SKM-1 treated with dmso at 0.1 percent for 144 hours (cell line): ENCODE data around the gene NCOA6.
"Not testable (repeated sequence)": the region's sequence is repeated elsewhere in the genome, so short reads cannot be mapped to it uniquely, and the experiment has no call there.

Source experiments
- DNase-seq: peaks from one replicate; lab custom pipeline; 2025; ENCODE audit not compliant: unreplicated experiment; lab: John Stamatoyannopoulos, UW

The NCOA6 gene

DNA sequence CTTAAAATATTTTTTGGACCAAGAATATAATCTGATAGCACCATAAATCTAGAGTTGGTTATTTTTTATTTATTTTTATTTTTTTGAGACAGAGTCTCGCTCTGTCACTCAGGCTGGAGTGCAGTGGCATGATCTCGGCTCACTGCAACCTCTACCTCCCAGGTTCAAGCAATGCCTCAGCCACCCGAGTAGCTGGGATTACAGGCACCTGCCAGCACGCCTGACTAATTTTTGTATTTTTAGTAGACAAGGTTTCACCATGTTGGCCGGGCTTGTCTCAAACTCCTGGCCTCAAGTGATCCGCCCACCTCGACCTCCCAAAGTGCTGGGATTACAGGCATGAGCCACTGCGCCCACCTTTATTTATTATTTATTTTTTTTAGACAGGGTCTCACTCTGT lies 45.2 kb downstream of the NCOA6 start:
- DNase-seq = not testable (repeated sequence)

GRCh38 chr20:34776177-34776576 lies 49.3 kb downstream of the NCOA6 start:
- DNase-seq = no peak

GRCh38 chr20:34774886-34775285 lies 50.6 kb downstream of the NCOA6 start:
- DNase-seq = no peak

GRCh38 chr20:34774449-34774848 lies 51.0 kb downstream of the NCOA6 start:
- no peak for DNase-seq

DNA sequence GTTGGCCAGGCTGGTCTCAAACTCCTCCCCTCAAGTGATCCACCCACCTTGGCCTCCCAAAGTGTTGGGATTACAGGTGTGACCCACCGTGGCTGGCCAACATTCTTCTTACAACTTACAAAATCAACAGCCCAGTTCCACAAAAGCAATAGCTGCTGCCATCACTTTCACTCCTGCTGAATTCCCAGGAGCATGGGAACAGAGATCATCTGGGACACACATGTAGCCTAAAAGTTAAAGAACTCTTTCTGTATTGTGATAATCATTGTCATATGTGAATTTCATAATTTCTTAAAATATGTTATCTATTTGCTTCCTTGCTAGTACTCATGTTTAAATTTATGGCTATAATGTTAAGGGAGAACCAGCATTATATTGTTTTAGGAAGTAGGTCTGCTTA lies 51.7 kb downstream of the NCOA6 start:
- no peak for DNase-seq

DNA sequence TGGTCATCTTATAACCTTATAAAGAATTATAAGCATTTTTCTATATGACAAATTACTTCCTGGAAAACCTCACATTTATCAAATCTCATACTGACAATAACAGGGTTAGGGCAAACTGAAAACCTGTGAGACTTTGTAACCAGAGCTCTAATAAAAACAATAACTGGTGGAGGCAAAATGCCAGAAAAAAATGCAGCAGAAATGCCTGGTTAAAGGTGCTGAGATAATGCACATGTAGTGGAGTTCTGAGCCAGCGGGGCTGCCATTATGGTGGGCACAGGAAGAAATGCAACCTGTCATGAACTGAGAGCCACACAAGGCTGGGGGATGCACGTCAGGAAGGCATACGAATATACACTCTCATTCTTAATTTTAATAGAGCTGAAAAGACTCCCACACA lies 53.0 kb downstream of the NCOA6 start:
- DNase-seq = no peak

- DNase-seq = no peak
Measured at GRCh38 chr20:34771680-34772081, 53.8 kb downstream of the NCOA6 start.

DNA sequence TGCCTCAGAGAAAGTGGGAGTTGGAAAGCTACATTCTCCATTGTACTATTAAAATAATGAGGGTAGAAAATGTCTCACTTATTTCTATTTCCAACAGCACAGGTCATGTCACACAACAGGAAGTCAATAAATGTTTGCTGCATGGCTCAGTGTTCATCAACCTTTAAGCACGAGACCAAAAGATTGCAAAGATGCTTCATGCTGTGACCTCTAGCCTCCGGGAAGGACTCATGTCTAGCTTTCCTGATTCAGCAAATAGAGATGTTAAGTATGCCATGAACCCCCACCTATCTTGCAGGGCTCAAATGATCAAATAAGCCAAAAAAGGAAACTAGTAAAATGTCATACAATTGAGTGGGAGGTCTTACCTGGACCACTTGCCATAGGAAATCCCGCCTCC lies 57.4 kb downstream of the NCOA6 start:
- DNase-seq = no peak

GRCh38 chr20:34762031-34762555 lies 63.4 kb downstream of the NCOA6 start:
- DNase-seq = no peak

DNA sequence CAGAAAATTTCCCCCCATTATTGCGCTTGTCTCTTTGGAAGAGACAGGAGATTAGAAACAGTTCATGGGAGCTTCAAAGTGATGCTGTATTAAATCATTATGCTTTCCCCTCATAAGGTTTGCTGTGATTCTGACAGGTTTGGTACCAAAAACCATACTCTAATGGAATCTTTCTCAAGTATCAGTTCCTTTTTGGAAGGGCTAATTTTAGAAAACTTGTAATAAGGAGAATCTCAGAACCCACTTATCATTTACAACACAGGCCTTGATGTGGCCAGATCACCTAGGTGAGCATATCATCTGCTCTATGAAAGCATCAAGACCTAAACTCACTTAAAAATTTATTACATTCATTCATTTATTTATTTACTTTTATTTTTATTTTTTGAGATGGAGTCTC lies 70.1 kb downstream of the NCOA6 start:
- no peak for DNase-seq

GRCh38 chr20:34754611-34755010 lies 70.8 kb downstream of the NCOA6 start:
- DNase-seq = no peak

DNA sequence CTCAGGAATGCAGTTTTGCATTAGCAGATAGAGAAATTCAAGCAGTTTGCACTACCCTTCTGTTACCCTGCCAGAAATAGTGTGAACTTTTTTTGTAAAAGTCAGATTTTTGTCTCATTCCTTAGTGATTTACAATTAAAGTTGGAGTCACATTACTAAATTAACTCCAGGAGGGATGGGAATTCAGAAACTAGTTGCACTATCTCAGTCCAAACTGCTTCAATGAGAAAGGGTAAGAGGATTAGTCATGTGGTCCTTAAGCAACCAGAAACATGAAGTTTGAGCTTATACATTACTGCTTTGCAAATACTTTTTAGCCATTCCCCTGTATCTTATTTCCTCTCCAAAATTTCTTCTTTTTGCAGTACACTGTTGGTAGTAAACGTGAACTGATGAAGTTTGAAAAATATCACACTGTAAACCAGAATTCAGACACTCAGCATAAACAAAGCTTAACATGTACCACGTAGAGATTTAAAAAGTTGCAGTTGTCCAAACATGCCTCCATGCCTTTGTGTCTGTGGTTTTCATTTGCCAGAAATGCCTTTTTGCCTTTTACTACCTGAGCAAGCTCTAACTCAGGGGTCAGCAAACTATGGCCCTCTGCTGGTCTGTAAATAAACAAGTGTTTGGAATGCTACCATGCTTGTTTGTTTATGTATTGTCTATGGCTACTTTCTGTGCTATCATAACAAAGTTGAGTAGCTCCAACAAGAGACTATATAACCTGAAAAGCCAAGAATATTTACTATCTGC lies 71.6 kb downstream of the NCOA6 start:
- DNase-seq = no peak

GRCh38 chr20:34751453-34751852 lies 74.0 kb downstream of the NCOA6 start:
- DNase-seq = no peak

DNA sequence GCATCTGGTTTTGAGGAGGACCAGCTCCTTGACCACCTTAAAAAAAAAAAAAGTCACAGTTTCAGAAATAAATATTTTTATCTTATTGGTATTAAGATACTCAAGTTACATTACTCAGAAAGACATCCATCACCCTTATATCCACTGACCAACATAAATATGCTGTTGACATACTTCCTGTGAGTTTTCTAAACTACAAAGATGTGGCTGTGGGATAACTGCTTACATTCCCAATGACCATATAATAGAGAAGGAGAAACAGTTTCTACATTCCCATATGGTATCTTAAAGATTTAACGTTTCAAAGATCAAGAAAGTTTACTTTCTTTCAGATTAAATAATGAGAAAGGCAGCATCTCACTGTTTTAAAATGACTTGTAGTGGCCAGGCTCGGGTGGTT lies 75.0 kb downstream of the NCOA6 start:
- no peak for DNase-seq

- DNase-seq = no peak
Measured at GRCh38 chr20:34748709-34749108, 76.7 kb downstream of the NCOA6 start.

- no peak for DNase-seq
Measured at GRCh38 chr20:34747479-34747878, 78.0 kb downstream of the NCOA6 start.

GRCh38 chr20:34746674-34747073 lies 78.8 kb downstream of the NCOA6 start:
- no peak for DNase-seq

DNA sequence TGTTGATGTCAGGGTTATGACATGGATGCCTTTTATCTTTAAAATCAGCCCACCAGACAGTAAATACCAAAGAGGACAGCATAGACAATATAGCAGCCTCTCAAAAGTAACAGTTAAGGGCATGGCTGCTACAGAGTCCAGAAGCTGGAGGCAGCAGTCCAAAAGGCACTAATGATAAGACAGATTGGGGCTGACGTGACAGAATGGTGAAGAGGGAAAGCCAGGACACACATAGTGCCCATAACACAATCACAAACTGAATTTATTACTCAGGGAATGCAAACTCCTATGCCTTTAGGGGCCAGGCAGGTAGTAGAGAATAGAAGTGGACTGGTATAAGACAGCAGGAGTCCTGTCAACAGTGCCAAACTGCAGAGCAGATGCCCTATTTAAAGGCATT lies 80.6 kb downstream of the NCOA6 start:
- DNase-seq = no peak

- no peak for DNase-seq
Measured at GRCh38 chr20:34744340-34744739, 81.1 kb downstream of the NCOA6 start.

GRCh38 chr20:34743039-34743438 lies 82.4 kb downstream of the NCOA6 start:
- DNase-seq = no peak

- no peak for DNase-seq
Measured at GRCh38 chr20:34736106-34736735, 89.2 kb downstream of the NCOA6 start.

DNA sequence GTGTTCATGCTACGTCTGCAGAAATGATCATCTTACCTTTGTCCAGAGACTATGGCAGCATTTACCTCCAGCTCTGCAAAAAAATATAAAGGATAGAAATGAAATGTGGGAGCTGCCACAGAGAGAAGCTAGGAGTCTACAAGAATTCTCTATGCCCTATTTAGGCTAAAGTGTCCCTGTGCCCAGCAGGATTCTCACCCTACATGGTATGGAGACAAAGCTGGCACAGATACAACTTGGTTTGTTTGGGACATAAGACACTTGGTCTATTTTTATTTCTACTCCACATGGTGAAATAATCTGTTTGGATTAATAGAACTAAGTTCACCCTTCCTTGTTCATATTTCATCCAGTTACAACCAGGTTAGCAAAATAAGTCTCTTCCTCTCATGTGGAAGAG lies 92.9 kb downstream of the NCOA6 start:
- DNase-seq = no peak

GRCh38 chr20:34729416-34729815 lies 96.0 kb downstream of the NCOA6 start:
- no peak for DNase-seq
